Sigmoid colon (tissue), 7 donors: ENCODE measurements around the gene APC. TPM values are rescaled to one million over a fixed set of nuclear protein-coding genes. Genes with fewer than 3 reads are reported as not detected.

Source experiments
- DNase-seq: peaks from one replicate; pipeline ENCODE4 v3.0.0-alpha.2; 2019
- H3K27ac ChIP-seq, 4 donors: fragments of 200-600 bp; sonication (generic); one replicate each; pipeline ENCODE4 v1.5.1; 2016 to 2019; ENCODE audit warnings: mild to moderate bottlenecking in 1 of 4
- H3K27me3 ChIP-seq, 3 donors: fragments of 200-600 bp; sonication (generic); one replicate each; pipeline ENCODE4 v1.5.1; 2019; ENCODE audit warnings: mild to moderate bottlenecking in 1 of 3
- H3K36me3 ChIP-seq, 4 donors: fragments of 200-600 bp; sonication (generic); one replicate each; pipeline ENCODE4 v1.5.1; 2016 to 2019
- H3K4me1 ChIP-seq, 4 donors: fragments of 200-600 bp; sonication (generic); one replicate each; pipeline ENCODE4 v1.5.1; 2017 to 2019
- H3K4me3 ChIP-seq, 4 donors: fragments of 200-600 bp; sonication (generic); one replicate each; pipeline ENCODE4 v1.5.1; 2017 to 2019; ENCODE audit warnings: mild to moderate bottlenecking in 2 of 4, moderate library complexity in 1 of 4
- H3K9me3 ChIP-seq, 4 donors: fragments of 200-600 bp in 3 of 4; sonication (generic) in 3 of 4; one replicate each; pipeline versions ENCODE4 v1.5.1 to v1.6.1; 2013 to 2019
- EP300 ChIP-seq, 4 donors: sonication (generic); formaldehyde crosslinking; IDR thresholded peaks; one replicate each; pipeline ENCODE4 v1.6.1; 2017; ENCODE audit warnings: antibody characterized with exemption in 4 of 4
- POLR2A ChIP-seq, 2 donors: fragments of 450-650 bp; IDR thresholded peaks; one replicate each; pipeline ENCODE4 v1.6.1; 2016; ENCODE audit warnings: antibody characterized with exemption in 2 of 2, mild to moderate bottlenecking in 2 of 2, moderate library complexity in 2 of 2
- POLR2AphosphoS5 ChIP-seq, 4 donors: sonication (generic); formaldehyde crosslinking; IDR thresholded peaks; one replicate each; pipeline ENCODE4 v1.6.1; 2017; ENCODE audit warnings: antibody characterized with exemption in 4 of 4
- WGBS, 2 donors: extraction: QIAGEN DNeasy Blood & Tissue Kit; methylation state at CpG; one replicate each; pipeline ENCODE4 v1.1.7; 2013; 5-methylcytosine and 5-hydroxymethylcytosine counted together
- intact Hi-C: fragments of 100-400 bp; cut with DNase I; formaldehyde crosslinking; loops from one replicate; pipeline ENCODE4 v1.15.1; 2023
- polyA plus RNA-seq, 3 donors: library from polyadenylated mRNA; stranded (reverse); fragments of 200-250 nt; gene quantifications; one replicate each; pipeline ENCODE4 v1.2.3, GENCODE V29; 2013
- total RNA-seq, 4 donors: library from RNA; depleted of rRNA; stranded (reverse); fragments of >200 nt; gene quantifications; one replicate each; pipeline ENCODE4 v1.1.0, GENCODE V29; 2016
- TF ChIP-seq, protein P1 (sequence below), 4 experiments: fragments of 450-650 bp in 3 of 4; fragments of 200-600 bp in 1 of 4; IDR thresholded peaks; one replicate each; pipeline ENCODE4 v1.5.1; 2016 to 2019; ENCODE audit warnings: antibody characterized with exemption in 4 of 4, mild to moderate bottlenecking in 3 of 4, moderate library complexity in 2 of 4
- donor health status: healthy with polysubstance abuse.
- donor health status: Bipolar disorder and iron deficiency.
- donor health status: healthy.

Gene APC
- total and polyA plus RNA-seq, 7 donors = 2.4 to 81.4 (median 46.1) TPM

- Histone ChIP-seq H3K27ac (no peak overlapping the region), H3K9me3 (no peaks in the 10 kb centered on the region), H3K36me3 (peaks cover 0 to 9% (median 4%) of the 10 kb centered on the region in 4 donors), H3K4me1 (peaks cover 0 to 15% (median 10%) of the 10 kb centered on the region in 4 donors), H3K4me3 (peak overlapping the region in 1 of 4 donors; percentile 1), H3K27me3 (no peaks in the 10 kb centered on the region)
- intact Hi-C loops = loop anchor here (1.0 to 10.0 kb wide), 2 partner anchors 206 to 593 kb away; no protein-coding TSS in a partner anchor
- no peak for DNase-seq
- WGBS, 2 donors = 53 to 56% methylated on average over 3 of the region's 3 CpGs
- TF ChIP-seq POLR2A (IDR thresholded peaks at IDR 0.05) (no peak), EP300 (IDR thresholded peaks at IDR 0.05) (no peak), POLR2AphosphoS5 (IDR thresholded peaks at IDR 0.05) (no peak)
- TF ChIP-seq, protein P1, sequence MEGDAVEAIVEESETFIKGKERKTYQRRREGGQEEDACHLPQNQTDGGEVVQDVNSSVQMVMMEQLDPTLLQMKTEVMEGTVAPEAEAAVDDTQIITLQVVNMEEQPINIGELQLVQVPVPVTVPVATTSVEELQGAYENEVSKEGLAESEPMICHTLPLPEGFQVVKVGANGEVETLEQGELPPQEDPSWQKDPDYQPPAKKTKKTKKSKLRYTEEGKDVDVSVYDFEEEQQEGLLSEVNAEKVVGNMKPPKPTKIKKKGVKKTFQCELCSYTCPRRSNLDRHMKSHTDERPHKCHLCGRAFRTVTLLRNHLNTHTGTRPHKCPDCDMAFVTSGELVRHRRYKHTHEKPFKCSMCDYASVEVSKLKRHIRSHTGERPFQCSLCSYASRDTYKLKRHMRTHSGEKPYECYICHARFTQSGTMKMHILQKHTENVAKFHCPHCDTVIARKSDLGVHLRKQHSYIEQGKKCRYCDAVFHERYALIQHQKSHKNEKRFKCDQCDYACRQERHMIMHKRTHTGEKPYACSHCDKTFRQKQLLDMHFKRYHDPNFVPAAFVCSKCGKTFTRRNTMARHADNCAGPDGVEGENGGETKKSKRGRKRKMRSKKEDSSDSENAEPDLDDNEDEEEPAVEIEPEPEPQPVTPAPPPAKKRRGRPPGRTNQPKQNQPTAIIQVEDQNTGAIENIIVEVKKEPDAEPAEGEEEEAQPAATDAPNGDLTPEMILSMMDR (IDR thresholded peaks at IDR 0.05) = peak; percentile 69 to 79 (median 74)
Observed at GRCh38 chr5:112757468-112758208, 20.0 kb downstream of the APC start.

DNA sequence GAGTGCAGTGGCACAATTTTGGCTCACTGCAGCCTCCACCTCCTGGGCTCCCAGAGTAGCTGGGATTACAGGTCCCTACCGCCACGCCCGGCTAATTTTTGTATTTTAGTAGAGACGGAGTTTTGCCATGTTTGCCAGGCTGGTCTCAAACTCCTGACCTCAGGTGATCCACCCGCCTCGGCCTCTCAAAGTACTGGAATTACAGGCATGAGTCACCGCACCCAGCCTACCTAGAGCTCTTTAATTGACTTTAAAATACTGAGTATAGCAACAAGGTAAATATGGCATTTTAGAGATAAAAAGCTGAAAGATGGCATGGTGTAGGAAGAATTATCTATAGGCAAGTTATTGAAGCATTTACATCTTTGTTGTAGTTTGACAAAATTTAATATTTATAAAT, 21.0 kb downstream of the APC start:
- WGBS, 2 donors = 37 to 80% methylated on average over 7 of the region's 7 CpGs
- TF ChIP-seq EP300 (IDR thresholded peaks at IDR 0.05) = no peak
- no peak for TF ChIP-seq POLR2A (IDR thresholded peaks at IDR 0.05)
- TF ChIP-seq, protein P1 (IDR thresholded peaks at IDR 0.05) = no peak

GRCh38 chr5:112762113-112762810, 24.6 kb downstream of the APC start:
- Histone ChIP-seq H3K4me3 (no peak overlapping the region), H3K4me1 (peaks cover 0 to 13% (median 6%) of the 10 kb centered on the region in 4 donors), H3K27ac (no peak overlapping the region), H3K9me3 (no peaks in the 10 kb centered on the region), H3K27me3 (no peaks in the 10 kb centered on the region), H3K36me3 (peaks cover 0 to 20% (median 4%) of the 10 kb centered on the region in 4 donors)
- TF ChIP-seq POLR2AphosphoS5 (IDR thresholded peaks at IDR 0.05) (no peak), EP300 (IDR thresholded peaks at IDR 0.05) (no peak), POLR2A (IDR thresholded peaks at IDR 0.05) (no peak)
- TF ChIP-seq, protein P1 (IDR thresholded peaks at IDR 0.05) = no peak
- DNase-seq = no peak
- WGBS, 2 donors = 15 to 52% methylated on average over 1 of the region's 1 CpG
- intact Hi-C loops = no loop called here

More for the DNA sequence above, 21.0 kb downstream of the APC start:
- Histone ChIP-seq H3K27me3 (no peaks in the 10 kb centered on the region), H3K4me3 (no peak overlapping the region), H3K27ac (no peak overlapping the region), H3K9me3 (no peaks in the 10 kb centered on the region), H3K36me3 (peaks cover 0 to 9% (median 4%) of the 10 kb centered on the region in 4 donors), H3K4me1 (peaks cover 0 to 17% (median 9%) of the 10 kb centered on the region in 4 donors)
- no peak for DNase-seq
- intact Hi-C loops = loop anchor here (10.0 kb wide), 1 partner anchor 594 kb away; no protein-coding TSS in a partner anchor

- H3K4me3 ChIP-seq = no peak overlapping the region
- no peaks in the 10 kb centered on the region for H3K27me3 ChIP-seq
- no peaks in the 10 kb centered on the region for H3K9me3 ChIP-seq
- WGBS, 2 donors = 97 to 99% methylated on average over 1 of the region's 1 CpG
- H3K27ac ChIP-seq = no peak overlapping the region
- intact Hi-C loops = no loop called here
- no peak for DNase-seq
- peaks cover 0 to 13% (median 5%) of the 10 kb centered on the region in 4 donors for H3K4me1 ChIP-seq
- peaks cover 0 to 29% (median 4%) of the 10 kb centered on the region in 4 donors for H3K36me3 ChIP-seq
- no peak for TF ChIP-seq EP300 (IDR thresholded peaks at IDR 0.05)
- TF ChIP-seq POLR2A (IDR thresholded peaks at IDR 0.05) = no peak
- TF ChIP-seq POLR2AphosphoS5 (IDR thresholded peaks at IDR 0.05) = no peak
- TF ChIP-seq, protein P1 (IDR thresholded peaks at IDR 0.05) = no peak
Observed at GRCh38 chr5:112763165-112763564, 25.5 kb downstream of the APC start.
